Bronchial epithelial cell (primary cell): Measurements from ENCODE around the gene ATP6AP2. TPM values are rescaled to one million over a fixed set of nuclear protein-coding genes. Genes with fewer than 3 reads are reported as not detected.
"Not testable (repeated sequence)": the region's sequence is repeated elsewhere in the genome, so short reads cannot be mapped to it uniquely, and the experiment has no call there.

Source experiments
- DNase-seq: peaks from one replicate; pipeline ENCODE4 v3.0.0-alpha.2; 2010; ENCODE audit warnings: low read depth
- FAIRE-seq: peaks from 2 replicates; lab custom pipeline; 2011; peaks lifted over from hg19 to GRCh38; lab: Jason Lieb, UNC
- H3K27me3 ChIP-seq: 2 replicates; pipeline ENCODE4 v1.5.1; 2011; ENCODE audit warnings: low read length; ENCODE audit not compliant: control insufficient read depth, insufficient read depth
- H3K36me3 ChIP-seq: 2 replicates; pipeline ENCODE4 v1.5.1; 2011; ENCODE audit warnings: low read length; ENCODE audit not compliant: control insufficient read depth, insufficient read depth
- H3K4me3 ChIP-seq: 2 replicates; pipeline ENCODE4 v1.5.1; 2011; ENCODE audit warnings: mild to moderate bottlenecking, low read depth, low read length, control low read depth
- total RNA-seq: library from RNA; depleted of rRNA; stranded (reverse); fragments of >200 nt; gene quantifications from 2 replicates; pipeline ENCODE4 v1.2.1, GENCODE V29; 2014
- TF ChIP-seq, protein P1 (sequence below): IDR thresholded peaks from 2 replicates; pipeline ENCODE4 v1.5.1; 2011; ENCODE audit warnings: mild to moderate bottlenecking, moderate library complexity, low read length, control low read depth, inconsistent platforms; ENCODE audit not compliant: insufficient read depth, severe bottlenecking

The ATP6AP2 gene
- total RNA-seq, 1 donor from 2014 or later: 99.8 TPM

DNA sequence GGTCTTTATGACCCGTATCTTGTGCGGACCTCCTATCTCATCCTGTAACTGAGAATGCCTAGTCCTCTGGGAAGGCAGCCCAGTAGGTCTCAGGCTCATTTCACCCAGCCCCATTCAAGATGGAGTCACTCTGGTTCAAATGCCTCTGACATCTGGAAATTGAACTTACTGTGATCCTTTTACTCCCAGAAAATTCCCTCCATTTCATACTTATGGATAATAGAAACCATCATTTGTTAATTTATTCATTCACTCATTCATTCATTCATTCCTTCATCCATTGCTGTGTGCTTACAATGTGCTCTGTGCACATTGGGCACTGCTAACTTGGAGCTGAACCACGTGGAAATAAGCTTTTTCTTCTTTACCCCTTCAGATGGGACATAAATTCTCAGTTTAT lies 9.2 kb upstream of the ATP6AP2 start:
- Histone ChIP-seq H3K4me3 (no peak overlapping the region), H3K27me3 (no peaks in the 10 kb centered on the region), H3K36me3 (no peaks in the 10 kb centered on the region)
- TF ChIP-seq, protein P1, sequence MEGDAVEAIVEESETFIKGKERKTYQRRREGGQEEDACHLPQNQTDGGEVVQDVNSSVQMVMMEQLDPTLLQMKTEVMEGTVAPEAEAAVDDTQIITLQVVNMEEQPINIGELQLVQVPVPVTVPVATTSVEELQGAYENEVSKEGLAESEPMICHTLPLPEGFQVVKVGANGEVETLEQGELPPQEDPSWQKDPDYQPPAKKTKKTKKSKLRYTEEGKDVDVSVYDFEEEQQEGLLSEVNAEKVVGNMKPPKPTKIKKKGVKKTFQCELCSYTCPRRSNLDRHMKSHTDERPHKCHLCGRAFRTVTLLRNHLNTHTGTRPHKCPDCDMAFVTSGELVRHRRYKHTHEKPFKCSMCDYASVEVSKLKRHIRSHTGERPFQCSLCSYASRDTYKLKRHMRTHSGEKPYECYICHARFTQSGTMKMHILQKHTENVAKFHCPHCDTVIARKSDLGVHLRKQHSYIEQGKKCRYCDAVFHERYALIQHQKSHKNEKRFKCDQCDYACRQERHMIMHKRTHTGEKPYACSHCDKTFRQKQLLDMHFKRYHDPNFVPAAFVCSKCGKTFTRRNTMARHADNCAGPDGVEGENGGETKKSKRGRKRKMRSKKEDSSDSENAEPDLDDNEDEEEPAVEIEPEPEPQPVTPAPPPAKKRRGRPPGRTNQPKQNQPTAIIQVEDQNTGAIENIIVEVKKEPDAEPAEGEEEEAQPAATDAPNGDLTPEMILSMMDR: no peak
- FAIRE-seq (no peak), DNase-seq (no peak)

DNA sequence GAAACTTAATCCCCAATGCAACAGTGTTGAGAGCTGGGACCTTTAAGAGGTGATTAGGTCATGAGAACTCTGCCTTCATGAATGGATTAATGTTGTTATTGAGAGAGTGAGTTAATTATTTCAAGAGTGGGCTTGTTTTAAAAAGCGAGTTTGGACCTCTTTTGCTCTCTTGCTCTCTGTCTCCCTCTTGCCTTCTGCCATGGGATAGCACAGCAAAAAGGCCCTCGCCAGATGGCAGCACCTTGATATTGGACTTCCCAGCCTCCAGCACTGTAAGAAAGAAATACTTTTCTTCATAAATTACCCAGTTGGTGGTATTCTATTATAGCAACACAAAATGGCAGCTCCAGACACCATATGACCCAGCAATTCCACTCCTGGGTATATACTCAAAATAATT lies 7.0 kb upstream of the ATP6AP2 start:
- no peaks in the 10 kb centered on the region for H3K27me3 ChIP-seq
- H3K4me3 ChIP-seq: no peak overlapping the region
- DNase-seq (peak; percentile 17), FAIRE-seq (no peak)
- TF ChIP-seq, protein P1: peak; percentile 54
- H3K36me3 ChIP-seq: no peaks in the 10 kb centered on the region

DNA sequence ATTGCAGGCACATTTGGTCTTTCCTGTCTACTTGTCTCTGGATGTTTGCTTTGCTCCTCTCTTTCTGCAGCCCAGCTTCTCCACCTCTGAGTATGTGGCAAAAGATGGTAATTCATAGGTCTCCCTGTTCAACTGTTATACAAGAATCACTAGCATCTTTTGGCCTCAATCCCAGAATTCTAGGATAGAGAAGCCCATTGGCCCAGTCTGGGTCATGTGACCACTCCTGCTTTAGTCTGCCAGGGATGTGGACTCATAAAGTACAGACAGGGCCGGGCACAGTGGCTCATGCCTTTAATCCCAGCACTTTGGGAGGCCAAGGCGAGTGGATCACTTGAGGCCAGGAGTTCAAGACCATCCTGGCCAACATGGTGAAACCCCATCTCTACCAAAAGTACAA lies 5.4 kb upstream of the ATP6AP2 start:
- FAIRE-seq, H3K27me3 ChIP-seq, H3K36me3 ChIP-seq, H3K4me3 ChIP-seq: not testable (repeated sequence)
- DNase-seq: peak; percentile 34

DNA sequence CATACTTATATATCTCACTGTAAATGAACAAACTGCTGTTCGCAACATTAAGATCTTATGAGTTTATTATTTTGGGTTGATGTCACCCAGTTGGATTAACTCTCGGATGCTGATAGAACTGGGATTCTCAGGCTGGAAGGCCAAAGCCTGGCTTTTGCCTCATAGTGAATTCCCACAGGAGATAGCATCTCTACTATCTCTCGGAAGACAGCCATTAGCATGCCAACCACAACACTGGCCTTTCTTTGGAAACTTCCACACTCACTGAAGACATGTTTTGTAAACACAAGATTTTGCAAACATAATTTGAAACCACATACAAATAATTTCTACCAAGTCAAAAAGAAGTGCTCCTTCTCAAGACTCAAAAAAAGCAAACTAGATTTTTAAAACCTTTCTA lies 4.5 kb upstream of the ATP6AP2 start:
- FAIRE-seq: no peak
- TF ChIP-seq, protein P1: no peak
- DNase-seq: no peak
- Histone ChIP-seq H3K36me3 (no peaks in the 10 kb centered on the region), H3K27me3 (no peaks in the 10 kb centered on the region), H3K4me3 (no peak overlapping the region)

DNA sequence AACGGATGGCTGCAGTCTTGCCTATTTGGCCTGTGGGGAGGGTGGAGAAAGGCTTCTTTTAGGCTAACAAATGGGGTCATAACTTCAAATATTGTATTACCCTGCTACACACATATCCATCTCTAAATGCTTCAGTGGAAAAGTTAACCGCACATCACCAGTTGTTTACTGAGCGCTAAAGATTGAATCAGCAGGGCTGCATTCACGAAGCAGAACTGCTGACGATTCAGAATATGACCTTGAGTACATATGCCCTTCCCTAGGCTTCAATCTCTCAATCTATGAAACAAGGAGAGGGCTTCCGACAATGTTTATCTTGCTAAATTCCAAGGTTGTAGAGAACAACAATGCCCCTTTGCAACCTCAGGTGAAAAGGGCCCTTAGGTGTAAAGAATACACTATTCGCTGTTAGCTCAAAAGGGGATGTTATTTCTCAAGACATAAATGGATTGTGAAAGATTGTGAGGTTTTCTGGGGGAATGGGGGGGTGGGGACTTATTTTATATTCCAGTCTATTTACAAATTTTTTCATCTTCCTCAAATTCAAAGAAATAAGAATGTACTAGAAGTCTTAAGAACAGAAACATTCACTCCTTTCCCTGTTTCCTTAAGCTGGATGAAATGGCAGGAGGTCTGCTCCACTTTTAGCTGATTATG lies 2.6 kb upstream of the ATP6AP2 start:
- no peak for FAIRE-seq
- Histone ChIP-seq H3K36me3 (no peaks in the 10 kb centered on the region), H3K27me3 (no peaks in the 10 kb centered on the region), H3K4me3 (no peak overlapping the region)
- no peak for DNase-seq
- TF ChIP-seq, protein P1: no peak

DNA sequence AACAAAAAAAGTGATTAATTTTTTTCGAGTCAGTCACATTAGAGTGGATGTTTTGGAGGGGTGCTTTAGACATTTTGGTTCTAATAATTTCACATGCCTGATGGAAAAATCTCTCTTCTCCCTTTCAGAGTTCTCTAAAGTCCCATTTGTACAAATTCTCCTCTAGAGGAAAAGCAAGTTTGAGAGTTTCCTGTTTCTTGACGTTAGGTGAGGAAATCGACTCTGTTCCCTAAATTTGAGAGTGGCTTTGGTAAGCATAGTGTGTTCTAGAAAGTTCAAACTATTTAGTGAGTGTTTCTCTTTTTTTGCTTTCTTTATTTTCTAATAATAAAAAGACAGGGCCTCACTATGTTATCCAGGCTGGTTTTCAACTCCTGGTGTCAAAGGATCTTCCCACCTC lies 1.6 kb upstream of the ATP6AP2 start:
- DNase-seq (no peak), FAIRE-seq (no peak)
- TF ChIP-seq, protein P1: no peak
- Histone ChIP-seq H3K27me3 (no peaks in the 10 kb centered on the region), H3K36me3 (no peaks in the 10 kb centered on the region), H3K4me3 (no peak overlapping the region)
